ENCODE measurements around the gene ATG4A. TPM values are rescaled to one million over a fixed set of nuclear protein-coding genes. Genes with fewer than 3 reads are reported as not detected.

The ATG4A gene
- polyA plus RNA-seq, 1 of the 3 experiments (the other 2 are of a cell fraction) = 4.1 TPM

DNA sequence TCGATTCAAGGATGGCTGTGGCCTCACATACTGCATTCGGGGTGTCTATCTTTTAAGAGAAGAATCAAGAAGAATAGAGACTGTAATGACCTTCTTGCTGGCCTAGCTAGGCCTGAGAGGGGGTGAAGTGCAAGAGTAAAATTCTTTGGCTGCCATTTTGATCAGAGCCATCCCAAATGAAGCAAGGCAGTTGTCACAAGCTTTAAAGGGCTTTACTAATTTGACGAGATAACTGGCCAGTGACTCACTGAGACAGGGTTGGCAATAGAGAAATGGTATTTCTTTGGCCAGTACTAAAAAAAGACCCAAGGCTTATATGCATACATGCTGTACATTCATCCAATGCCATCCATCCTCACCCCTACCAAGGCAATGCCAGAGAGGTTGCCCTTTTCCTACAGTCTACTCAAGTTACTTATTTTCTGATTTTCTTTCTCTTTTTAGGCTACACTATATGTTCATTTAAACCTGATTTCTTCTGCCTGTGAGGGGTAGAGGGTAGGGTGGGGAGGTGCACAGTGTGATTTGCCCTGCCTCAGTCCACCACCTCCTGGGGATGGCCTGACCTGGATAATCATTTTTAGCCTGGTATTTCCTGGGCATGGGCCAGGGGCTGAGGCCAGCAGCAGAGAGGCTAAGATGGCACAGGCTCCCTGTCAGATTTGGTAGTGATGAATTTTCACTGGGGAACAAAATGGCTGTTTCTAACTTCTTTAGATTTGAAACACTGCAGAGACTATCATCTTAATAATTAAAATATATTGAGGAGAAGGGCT is 32.2 kb downstream of the ATG4A start:
- TF ChIP-seq TCF12 (IDR thresholded peaks at IDR 0.05) = no peak
- Histone ChIP-seq H3F3A (replicated peaks; ENCODE audit: insufficient read depth) (no peaks in the 10 kb centered on the region), H3K9me2 (no peaks in the 10 kb centered on the region), H3K4me3 (ENCODE audit: low read depth in 2 of 2, low read length in 1 of 2) (no peak overlapping the region), H3K9ac (no peak overlapping the region), H3K4me1 (ENCODE audit: control insufficient read depth in 1 of 2, insufficient read depth in 2 of 2, low read depth in 1 of 2, low read length in 1 of 2) (peaks cover 0 to 2% of the 10 kb centered on the region in 2 experiments; a peak in 1 of 4 replicates), H3K27ac (ENCODE audit: low read depth in 2 of 2, low read length in 1 of 2) (no peak overlapping the region), H2AFZ (ENCODE audit: low read depth) (no peak overlapping the region), H4K20me1 (ENCODE audit: insufficient read depth) (no peaks in the 10 kb centered on the region), H3K4me2 (no peak overlapping the region), H3K36me3 (replicated peaks in 1 of 2; ENCODE audit: control insufficient read depth in 1 of 2, insufficient read depth in 2 of 2, low read length in 1 of 2) (no peaks in the 10 kb centered on the region), H3K27me3 (ENCODE audit: insufficient read depth) (no peaks in the 10 kb centered on the region), H3K9me3 (no peaks in the 10 kb centered on the region), H3K79me2 (ENCODE audit: insufficient read depth) (no peaks in the 10 kb centered on the region)
- WGBS (ENCODE audit: low lambda C conversion rate) = 47% methylated on average over 3 of the region's 3 CpGs
- ChIA-PET CTCF (no interaction called here), POLR2A (no interaction called here)
- DNase-seq = no peak

DNA sequence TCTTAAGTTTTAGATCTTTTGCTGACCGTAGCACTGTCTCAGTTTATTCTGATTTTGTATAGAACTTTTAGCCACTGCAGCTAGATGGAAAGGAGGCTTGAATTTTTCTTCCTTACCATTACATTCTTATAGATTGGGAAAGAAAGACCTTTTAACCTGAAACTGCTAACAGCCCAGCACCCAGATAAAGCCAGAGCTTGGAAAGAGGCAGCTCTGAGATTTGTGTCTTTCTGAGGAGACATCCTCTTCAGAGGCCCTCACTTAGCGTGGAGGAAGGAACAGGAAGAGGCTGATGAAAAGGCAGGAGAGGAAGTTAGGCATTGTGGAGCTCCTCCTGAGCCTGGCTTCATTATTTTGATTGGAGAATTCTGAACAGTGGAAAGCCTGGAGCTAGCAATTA is 35.1 kb downstream of the ATG4A start:
- no peak for DNase-seq
- no peaks in the 10 kb centered on the region for H3K9me2 ChIP-seq
- no peaks in the 10 kb centered on the region for H4K20me1 ChIP-seq (ENCODE audit: insufficient read depth)
- peaks cover 0 to 2% of the 10 kb centered on the region in 2 experiments; a peak in 1 of 4 replicates for H3K4me1 ChIP-seq (ENCODE audit: control insufficient read depth in 1 of 2, insufficient read depth in 2 of 2, low read depth in 1 of 2, low read length in 1 of 2)
- H2AFZ ChIP-seq (ENCODE audit: low read depth) = no peak overlapping the region
- ChIA-PET POLR2A (no interaction called here), CTCF (interaction anchor here (1.2 kb wide), 1 partner anchor 13 kb away, joined by 3 read pairs; no protein-coding TSS in a partner anchor)
- H3K27me3 ChIP-seq (ENCODE audit: insufficient read depth) = no peaks in the 10 kb centered on the region
- H3K27ac ChIP-seq (ENCODE audit: low read depth in 2 of 2, low read length in 1 of 2) = no peak overlapping the region
- H3K4me2 ChIP-seq = no peak overlapping the region
- no peak overlapping the region for H3K4me3 ChIP-seq (ENCODE audit: low read depth in 2 of 2, low read length in 1 of 2)
- H3K36me3 ChIP-seq (replicated peaks in 1 of 2; ENCODE audit: control insufficient read depth in 1 of 2, insufficient read depth in 2 of 2, low read length in 1 of 2) = no peaks in the 10 kb centered on the region
- 51% methylated on average over 2 of the region's 2 CpGs for WGBS (ENCODE audit: low lambda C conversion rate)
- H3K9me3 ChIP-seq = no peaks in the 10 kb centered on the region
- TF ChIP-seq GATA2 (CRISPR knock-in tag; IDR thresholded peaks at IDR 0.05) = no peak
- TF ChIP-seq MXI1 (IDR thresholded peaks at IDR 0.05; ENCODE audit: low read depth, low read length) = no peak
- H3K79me2 ChIP-seq (ENCODE audit: insufficient read depth) = no peaks in the 10 kb centered on the region
- H3K9ac ChIP-seq = no peak overlapping the region
- H3F3A ChIP-seq (replicated peaks; ENCODE audit: insufficient read depth) = no peaks in the 10 kb centered on the region

DNA sequence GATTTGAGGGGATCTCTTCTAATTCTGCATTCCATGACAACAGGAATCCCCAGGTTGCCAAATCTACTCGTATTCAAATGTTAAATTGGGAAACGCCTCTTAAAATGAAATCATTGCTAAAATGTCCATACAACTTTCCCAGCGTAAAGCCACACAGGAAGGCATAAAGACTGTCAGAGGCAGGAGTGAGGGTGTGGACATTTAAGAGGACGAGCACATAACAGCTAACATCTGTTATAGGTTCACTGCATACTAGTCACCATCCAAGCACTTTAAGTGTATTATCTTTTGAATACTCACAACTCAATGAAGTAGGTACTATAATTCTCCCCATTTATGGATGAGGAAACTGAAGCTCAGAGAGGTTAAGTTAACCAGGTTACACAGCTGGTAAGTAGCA is 35.6 kb downstream of the ATG4A start:
- H3K9ac ChIP-seq = no peak overlapping the region
- H3K9me3 ChIP-seq = no peaks in the 10 kb centered on the region
- peaks cover 0 to 2% of the 10 kb centered on the region in 2 experiments; a peak in 1 of 4 replicates for H3K4me1 ChIP-seq (ENCODE audit: control insufficient read depth in 1 of 2, insufficient read depth in 2 of 2, low read depth in 1 of 2, low read length in 1 of 2)
- H3K4me3 ChIP-seq (ENCODE audit: low read depth in 2 of 2, low read length in 1 of 2) = no peak overlapping the region
- no peaks in the 10 kb centered on the region for H3K27me3 ChIP-seq (ENCODE audit: insufficient read depth)
- H2AFZ ChIP-seq (ENCODE audit: low read depth) = no peak overlapping the region
- H3K4me2 ChIP-seq = no peak overlapping the region
- no peaks in the 10 kb centered on the region for H3K79me2 ChIP-seq (ENCODE audit: insufficient read depth)
- no peaks in the 10 kb centered on the region for H3K9me2 ChIP-seq
- WGBS (ENCODE audit: low lambda C conversion rate) = 61% methylated on average over 4 of the region's 4 CpGs
- H3K36me3 ChIP-seq (replicated peaks in 1 of 2; ENCODE audit: control insufficient read depth in 1 of 2, insufficient read depth in 2 of 2, low read length in 1 of 2) = no peaks in the 10 kb centered on the region
- no peaks in the 10 kb centered on the region for H4K20me1 ChIP-seq (ENCODE audit: insufficient read depth)
- CTCF ChIA-PET = no interaction called here
- H3K27ac ChIP-seq (ENCODE audit: low read depth in 2 of 2, low read length in 1 of 2) = no peak overlapping the region
- no peaks in the 10 kb centered on the region for H3F3A ChIP-seq (replicated peaks; ENCODE audit: insufficient read depth)
- DNase-seq = no peak
- POLR2A ChIA-PET = no interaction called here
- TF ChIP-seq NRF1 (IDR thresholded peaks at IDR 0.05; ENCODE audit: low read depth, low read length) (no peak), ELF1 (IDR thresholded peaks at IDR 0.05) (no peak), GATA2 (CRISPR knock-in tag; IDR thresholded peaks at IDR 0.05) (no peak), POLR2AphosphoS5 (IDR thresholded peaks at IDR 0.05; ENCODE audit: low read depth, low read length) (no peak), TAF1 (IDR thresholded peaks at IDR 0.05; ENCODE audit: borderline replicate concordance, low read depth, low read length) (no peak), EZH2phosphoT487 (IDR thresholded peaks at IDR 0.05; ENCODE audit: borderline replicate concordance, low read depth) (no peak), MEF2A (IDR thresholded peaks at IDR 0.05; ENCODE audit: borderline replicate concordance, low read depth) (no peak), TCF12 (IDR thresholded peaks at IDR 0.05) (no peak), GABPA (IDR thresholded peaks at IDR 0.05; ENCODE audit: low read depth) (no peak)
- TF ChIP-seq, protein P1, sequence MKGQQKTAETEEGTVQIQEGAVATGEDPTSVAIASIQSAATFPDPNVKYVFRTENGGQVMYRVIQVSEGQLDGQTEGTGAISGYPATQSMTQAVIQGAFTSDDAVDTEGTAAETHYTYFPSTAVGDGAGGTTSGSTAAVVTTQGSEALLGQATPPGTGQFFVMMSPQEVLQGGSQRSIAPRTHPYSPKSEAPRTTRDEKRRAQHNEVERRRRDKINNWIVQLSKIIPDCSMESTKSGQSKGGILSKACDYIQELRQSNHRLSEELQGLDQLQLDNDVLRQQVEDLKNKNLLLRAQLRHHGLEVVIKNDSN (IDR thresholded peaks at IDR 0.05; ENCODE audit: borderline replicate concordance, low read depth) = no peak
- TF ChIP-seq, protein P2, sequence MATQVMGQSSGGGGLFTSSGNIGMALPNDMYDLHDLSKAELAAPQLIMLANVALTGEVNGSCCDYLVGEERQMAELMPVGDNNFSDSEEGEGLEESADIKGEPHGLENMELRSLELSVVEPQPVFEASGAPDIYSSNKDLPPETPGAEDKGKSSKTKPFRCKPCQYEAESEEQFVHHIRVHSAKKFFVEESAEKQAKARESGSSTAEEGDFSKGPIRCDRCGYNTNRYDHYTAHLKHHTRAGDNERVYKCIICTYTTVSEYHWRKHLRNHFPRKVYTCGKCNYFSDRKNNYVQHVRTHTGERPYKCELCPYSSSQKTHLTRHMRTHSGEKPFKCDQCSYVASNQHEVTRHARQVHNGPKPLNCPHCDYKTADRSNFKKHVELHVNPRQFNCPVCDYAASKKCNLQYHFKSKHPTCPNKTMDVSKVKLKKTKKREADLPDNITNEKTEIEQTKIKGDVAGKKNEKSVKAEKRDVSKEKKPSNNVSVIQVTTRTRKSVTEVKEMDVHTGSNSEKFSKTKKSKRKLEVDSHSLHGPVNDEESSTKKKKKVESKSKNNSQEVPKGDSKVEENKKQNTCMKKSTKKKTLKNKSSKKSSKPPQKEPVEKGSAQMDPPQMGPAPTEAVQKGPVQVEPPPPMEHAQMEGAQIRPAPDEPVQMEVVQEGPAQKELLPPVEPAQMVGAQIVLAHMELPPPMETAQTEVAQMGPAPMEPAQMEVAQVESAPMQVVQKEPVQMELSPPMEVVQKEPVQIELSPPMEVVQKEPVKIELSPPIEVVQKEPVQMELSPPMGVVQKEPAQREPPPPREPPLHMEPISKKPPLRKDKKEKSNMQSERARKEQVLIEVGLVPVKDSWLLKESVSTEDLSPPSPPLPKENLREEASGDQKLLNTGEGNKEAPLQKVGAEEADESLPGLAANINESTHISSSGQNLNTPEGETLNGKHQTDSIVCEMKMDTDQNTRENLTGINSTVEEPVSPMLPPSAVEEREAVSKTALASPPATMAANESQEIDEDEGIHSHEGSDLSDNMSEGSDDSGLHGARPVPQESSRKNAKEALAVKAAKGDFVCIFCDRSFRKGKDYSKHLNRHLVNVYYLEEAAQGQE (IDR thresholded peaks at IDR 0.05; ENCODE audit: low read depth, low read length) = no peak
- TF ChIP-seq, protein P3, sequence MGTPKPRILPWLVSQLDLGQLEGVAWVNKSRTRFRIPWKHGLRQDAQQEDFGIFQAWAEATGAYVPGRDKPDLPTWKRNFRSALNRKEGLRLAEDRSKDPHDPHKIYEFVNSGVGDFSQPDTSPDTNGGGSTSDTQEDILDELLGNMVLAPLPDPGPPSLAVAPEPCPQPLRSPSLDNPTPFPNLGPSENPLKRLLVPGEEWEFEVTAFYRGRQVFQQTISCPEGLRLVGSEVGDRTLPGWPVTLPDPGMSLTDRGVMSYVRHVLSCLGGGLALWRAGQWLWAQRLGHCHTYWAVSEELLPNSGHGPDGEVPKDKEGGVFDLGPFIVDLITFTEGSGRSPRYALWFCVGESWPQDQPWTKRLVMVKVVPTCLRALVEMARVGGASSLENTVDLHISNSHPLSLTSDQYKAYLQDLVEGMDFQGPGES (IDR thresholded peaks at IDR 0.05; ENCODE audit: low read depth, low read length) = no peak
- TF ChIP-seq, protein P4, sequence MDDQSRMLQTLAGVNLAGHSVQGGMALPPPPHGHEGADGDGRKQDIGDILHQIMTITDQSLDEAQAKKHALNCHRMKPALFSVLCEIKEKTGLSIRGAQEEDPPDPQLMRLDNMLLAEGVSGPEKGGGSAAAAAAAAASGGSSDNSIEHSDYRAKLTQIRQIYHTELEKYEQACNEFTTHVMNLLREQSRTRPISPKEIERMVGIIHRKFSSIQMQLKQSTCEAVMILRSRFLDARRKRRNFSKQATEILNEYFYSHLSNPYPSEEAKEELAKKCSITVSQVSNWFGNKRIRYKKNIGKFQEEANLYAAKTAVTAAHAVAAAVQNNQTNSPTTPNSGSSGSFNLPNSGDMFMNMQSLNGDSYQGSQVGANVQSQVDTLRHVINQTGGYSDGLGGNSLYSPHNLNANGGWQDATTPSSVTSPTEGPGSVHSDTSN (IDR thresholded peaks at IDR 0.05) = no peak
